GM23338 (cell line): ENCODE data around the gene GLB1L3.

Experiments used
- CREB1 ChIP-seq: fragments of 250-450 bp; sonication (Bioruptor Pico); IDR thresholded peaks from 2 replicates; pipeline ENCODE4 v1.5.0; 2020; ENCODE audit warnings: low read depth, mild to moderate bottlenecking, moderate library complexity
- ETS1 ChIP-seq: IDR thresholded peaks from 2 replicates; pipeline ENCODE4 v1.6.1; 2016; ENCODE audit warnings: antibody characterized with exemption
- EZH2 ChIP-seq: fragments of 200-600 bp; sonication (generic); IDR thresholded peaks from one replicate; pipeline ENCODE4 v1.8.0; 2017; ENCODE audit warnings: antibody characterized with exemption, mild to moderate bottlenecking, low read depth; ENCODE audit not compliant: unreplicated experiment
- EZH2phosphoT487 ChIP-seq: fragments of 200-600 bp; sonication (generic); IDR thresholded peaks from one replicate; pipeline ENCODE4 v1.8.1; 2018; ENCODE audit warnings: antibody characterized with exemption; ENCODE audit not compliant: unreplicated experiment
- JUNB ChIP-seq: IDR thresholded peaks from one replicate; pipeline ENCODE4 v1.6.1; 2016; ENCODE audit warnings: antibody characterized with exemption; ENCODE audit not compliant: unreplicated experiment
- NANOG ChIP-seq: IDR thresholded peaks from 2 replicates; pipeline ENCODE4 v1.6.1; 2016; ENCODE audit warnings: antibody characterized with exemption, borderline replicate concordance
- POLR2AphosphoS5 ChIP-seq: IDR thresholded peaks from 2 replicates; pipeline ENCODE4 v1.6.1; 2016; ENCODE audit warnings: antibody characterized with exemption, low read depth
- STAT1 ChIP-seq: IDR thresholded peaks from one replicate; pipeline ENCODE4 v1.6.1; 2016; ENCODE audit warnings: antibody characterized with exemption; ENCODE audit not compliant: unreplicated experiment
- ZNF114 ChIP-seq: fragments of 250-450 bp; sonication (Bioruptor Pico); IDR thresholded peaks from 2 replicates; pipeline ENCODE4 v1.5.0; 2020; ENCODE audit warnings: mild to moderate bottlenecking, moderate library complexity
- TF ChIP-seq, protein P1 (sequence below), 2 experiments: fragments of 200-600 bp in 1 of 2; sonication (generic) in 1 of 2; conservative IDR thresholded peaks; 2 replicates each; pipeline versions ENCODE4 v1.5.1 to v1.6.1; 2016 to 2017; ENCODE audit warnings: antibody characterized with exemption in 2 of 2, low read depth in 2 of 2, mild to moderate bottlenecking in 2 of 2, moderate library complexity in 1 of 2
- TF ChIP-seq, protein P2 (sequence below): IDR thresholded peaks from one replicate; pipeline ENCODE4 v1.6.1; 2018; ENCODE audit warnings: antibody characterized with exemption; ENCODE audit not compliant: unreplicated experiment
- TF ChIP-seq, protein P3 (sequence below): fragments of 250-450 bp; sonication (Bioruptor Pico); IDR thresholded peaks from 2 replicates; pipeline ENCODE4 v1.5.0; 2020; ENCODE audit warnings: mild to moderate bottlenecking, moderate library complexity

DNA sequence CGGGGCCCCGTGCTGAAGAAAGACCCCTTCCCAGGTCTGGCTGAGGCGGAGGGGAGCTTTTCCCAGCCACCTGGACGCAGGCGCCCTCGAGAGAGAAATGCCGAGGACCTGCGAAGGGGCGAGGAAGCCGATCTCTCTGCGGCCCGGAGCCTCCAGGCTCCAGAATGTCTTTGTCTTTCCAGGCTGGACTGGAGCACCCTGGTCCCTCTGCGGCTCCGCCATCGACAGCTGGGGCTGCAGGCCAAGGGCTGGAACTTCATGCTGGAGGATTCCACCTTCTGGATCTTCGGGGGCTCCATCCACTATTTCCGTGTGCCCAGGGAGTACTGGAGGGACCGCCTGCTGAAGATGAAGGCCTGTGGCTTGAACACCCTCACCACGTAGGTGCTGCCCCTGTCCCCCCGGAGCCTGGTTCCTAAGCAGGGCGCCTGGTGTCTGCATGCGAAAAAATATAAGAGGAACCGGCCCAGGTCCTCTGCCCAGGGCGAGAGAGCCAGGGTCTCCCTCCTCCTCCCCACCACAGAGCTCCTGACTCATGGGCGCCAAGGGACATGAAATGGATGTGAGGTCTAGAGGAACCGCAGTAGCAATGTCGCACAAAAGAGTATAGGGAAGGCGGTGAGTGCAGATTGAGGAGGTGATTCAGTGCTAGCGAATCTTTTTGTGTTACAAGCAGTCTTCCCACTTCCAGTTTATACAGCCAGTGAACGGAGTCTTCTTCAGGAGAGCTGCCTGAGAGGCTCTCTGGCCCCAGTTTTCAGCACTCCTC lies 66.6 kb downstream of the GLB1L3 start:
- TF ChIP-seq, protein P1, sequence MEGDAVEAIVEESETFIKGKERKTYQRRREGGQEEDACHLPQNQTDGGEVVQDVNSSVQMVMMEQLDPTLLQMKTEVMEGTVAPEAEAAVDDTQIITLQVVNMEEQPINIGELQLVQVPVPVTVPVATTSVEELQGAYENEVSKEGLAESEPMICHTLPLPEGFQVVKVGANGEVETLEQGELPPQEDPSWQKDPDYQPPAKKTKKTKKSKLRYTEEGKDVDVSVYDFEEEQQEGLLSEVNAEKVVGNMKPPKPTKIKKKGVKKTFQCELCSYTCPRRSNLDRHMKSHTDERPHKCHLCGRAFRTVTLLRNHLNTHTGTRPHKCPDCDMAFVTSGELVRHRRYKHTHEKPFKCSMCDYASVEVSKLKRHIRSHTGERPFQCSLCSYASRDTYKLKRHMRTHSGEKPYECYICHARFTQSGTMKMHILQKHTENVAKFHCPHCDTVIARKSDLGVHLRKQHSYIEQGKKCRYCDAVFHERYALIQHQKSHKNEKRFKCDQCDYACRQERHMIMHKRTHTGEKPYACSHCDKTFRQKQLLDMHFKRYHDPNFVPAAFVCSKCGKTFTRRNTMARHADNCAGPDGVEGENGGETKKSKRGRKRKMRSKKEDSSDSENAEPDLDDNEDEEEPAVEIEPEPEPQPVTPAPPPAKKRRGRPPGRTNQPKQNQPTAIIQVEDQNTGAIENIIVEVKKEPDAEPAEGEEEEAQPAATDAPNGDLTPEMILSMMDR (conservative IDR thresholded peaks at IDR 0.05; ENCODE audit: low read depth in 2 of 2) = no peak
- TF ChIP-seq EZH2phosphoT487 = no peak
- no peak for TF ChIP-seq POLR2AphosphoS5
- no peak for TF ChIP-seq ETS1
- TF ChIP-seq EZH2 = no peak
- TF ChIP-seq, protein P2, sequence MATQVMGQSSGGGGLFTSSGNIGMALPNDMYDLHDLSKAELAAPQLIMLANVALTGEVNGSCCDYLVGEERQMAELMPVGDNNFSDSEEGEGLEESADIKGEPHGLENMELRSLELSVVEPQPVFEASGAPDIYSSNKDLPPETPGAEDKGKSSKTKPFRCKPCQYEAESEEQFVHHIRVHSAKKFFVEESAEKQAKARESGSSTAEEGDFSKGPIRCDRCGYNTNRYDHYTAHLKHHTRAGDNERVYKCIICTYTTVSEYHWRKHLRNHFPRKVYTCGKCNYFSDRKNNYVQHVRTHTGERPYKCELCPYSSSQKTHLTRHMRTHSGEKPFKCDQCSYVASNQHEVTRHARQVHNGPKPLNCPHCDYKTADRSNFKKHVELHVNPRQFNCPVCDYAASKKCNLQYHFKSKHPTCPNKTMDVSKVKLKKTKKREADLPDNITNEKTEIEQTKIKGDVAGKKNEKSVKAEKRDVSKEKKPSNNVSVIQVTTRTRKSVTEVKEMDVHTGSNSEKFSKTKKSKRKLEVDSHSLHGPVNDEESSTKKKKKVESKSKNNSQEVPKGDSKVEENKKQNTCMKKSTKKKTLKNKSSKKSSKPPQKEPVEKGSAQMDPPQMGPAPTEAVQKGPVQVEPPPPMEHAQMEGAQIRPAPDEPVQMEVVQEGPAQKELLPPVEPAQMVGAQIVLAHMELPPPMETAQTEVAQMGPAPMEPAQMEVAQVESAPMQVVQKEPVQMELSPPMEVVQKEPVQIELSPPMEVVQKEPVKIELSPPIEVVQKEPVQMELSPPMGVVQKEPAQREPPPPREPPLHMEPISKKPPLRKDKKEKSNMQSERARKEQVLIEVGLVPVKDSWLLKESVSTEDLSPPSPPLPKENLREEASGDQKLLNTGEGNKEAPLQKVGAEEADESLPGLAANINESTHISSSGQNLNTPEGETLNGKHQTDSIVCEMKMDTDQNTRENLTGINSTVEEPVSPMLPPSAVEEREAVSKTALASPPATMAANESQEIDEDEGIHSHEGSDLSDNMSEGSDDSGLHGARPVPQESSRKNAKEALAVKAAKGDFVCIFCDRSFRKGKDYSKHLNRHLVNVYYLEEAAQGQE = no peak
- TF ChIP-seq CREB1 (CRISPR knock-in tag) = no peak
- no peak for TF ChIP-seq NANOG
- TF ChIP-seq, protein P3, sequence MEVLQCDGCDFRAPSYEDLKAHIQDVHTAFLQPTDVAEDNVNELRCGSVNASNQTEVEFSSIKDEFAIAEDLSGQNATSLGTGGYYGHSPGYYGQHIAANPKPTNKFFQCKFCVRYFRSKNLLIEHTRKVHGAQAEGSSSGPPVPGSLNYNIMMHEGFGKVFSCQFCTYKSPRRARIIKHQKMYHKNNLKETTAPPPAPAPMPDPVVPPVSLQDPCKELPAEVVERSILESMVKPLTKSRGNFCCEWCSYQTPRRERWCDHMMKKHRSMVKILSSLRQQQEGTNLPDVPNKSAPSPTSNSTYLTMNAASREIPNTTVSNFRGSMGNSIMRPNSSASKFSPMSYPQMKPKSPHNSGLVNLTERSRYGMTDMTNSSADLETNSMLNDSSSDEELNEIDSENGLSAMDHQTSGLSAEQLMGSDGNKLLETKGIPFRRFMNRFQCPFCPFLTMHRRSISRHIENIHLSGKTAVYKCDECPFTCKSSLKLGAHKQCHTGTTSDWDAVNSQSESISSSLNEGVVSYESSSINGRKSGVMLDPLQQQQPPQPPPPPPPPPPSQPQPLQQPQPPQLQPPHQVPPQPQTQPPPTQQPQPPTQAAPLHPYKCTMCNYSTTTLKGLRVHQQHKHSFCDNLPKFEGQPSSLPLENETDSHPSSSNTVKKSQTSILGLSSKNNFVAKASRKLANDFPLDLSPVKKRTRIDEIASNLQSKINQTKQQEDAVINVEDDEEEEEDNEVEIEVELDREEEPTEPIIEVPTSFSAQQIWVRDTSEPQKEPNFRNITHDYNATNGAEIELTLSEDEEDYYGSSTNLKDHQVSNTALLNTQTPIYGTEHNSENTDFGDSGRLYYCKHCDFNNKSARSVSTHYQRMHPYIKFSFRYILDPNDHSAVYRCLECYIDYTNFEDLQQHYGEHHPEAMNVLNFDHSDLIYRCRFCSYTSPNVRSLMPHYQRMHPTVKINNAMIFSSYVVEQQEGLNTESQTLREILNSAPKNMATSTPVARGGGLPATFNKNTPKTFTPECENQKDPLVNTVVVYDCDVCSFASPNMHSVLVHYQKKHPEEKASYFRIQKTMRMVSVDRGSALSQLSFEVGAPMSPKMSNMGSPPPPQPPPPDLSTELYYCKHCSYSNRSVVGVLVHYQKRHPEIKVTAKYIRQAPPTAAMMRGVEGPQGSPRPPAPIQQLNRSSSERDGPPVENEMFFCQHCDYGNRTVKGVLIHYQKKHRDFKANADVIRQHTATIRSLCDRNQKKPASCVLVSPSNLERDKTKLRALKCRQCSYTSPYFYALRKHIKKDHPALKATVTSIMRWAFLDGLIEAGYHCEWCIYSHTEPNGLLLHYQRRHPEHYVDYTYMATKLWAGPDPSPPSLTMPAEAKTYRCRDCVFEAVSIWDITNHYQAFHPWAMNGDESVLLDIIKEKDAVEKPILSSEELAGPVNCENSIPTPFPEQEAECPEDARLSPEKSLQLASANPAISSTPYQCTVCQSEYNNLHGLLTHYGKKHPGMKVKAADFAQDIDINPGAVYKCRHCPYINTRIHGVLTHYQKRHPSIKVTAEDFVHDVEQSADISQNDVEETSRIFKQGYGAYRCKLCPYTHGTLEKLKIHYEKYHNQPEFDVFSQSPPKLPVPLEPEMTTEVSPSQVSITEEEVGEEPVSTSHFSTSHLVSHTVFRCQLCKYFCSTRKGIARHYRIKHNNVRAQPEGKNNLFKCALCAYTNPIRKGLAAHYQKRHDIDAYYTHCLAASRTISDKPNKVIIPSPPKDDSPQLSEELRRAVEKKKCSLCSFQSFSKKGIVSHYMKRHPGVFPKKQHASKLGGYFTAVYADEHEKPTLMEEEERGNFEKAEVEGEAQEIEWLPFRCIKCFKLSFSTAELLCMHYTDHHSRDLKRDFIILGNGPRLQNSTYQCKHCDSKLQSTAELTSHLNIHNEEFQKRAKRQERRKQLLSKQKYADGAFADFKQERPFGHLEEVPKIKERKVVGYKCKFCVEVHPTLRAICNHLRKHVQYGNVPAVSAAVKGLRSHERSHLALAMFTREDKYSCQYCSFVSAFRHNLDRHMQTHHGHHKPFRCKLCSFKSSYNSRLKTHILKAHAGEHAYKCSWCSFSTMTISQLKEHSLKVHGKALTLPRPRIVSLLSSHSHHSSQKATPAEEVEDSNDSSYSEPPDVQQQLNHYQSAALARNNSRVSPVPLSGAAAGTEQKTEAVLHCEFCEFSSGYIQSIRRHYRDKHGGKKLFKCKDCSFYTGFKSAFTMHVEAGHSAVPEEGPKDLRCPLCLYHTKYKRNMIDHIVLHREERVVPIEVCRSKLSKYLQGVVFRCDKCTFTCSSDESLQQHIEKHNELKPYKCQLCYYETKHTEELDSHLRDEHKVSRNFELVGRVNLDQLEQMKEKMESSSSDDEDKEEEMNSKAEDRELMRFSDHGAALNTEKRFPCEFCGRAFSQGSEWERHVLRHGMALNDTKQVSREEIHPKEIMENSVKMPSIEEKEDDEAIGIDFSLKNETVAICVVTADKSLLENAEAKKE = no peak
- no peak for TF ChIP-seq ZNF114
- no peak for TF ChIP-seq STAT1
- no peak for TF ChIP-seq JUNB
